Retinal pigment epithelial cell (primary cell): ENCODE measurements around the gene TMEM132C.

Experiments used
- DNase-seq: peaks from one replicate; pipeline ENCODE4 v3.0.0-alpha.2; 2010; ENCODE audit warnings: low read depth
- H3K4me3 ChIP-seq: 2 replicates; pipeline ENCODE4 v1.5.1; 2011; ENCODE audit warnings: mild to moderate bottlenecking, low read length, control low read depth, moderate library complexity
- CTCF ChIP-seq: conservative IDR thresholded peaks from 2 replicates; pipeline ENCODE4 v1.5.1; 2011; ENCODE audit warnings: low read depth, low read length, control low read depth, inconsistent platforms

The TMEM132C gene

GRCh38 chr12:128754275-128754674, 487.3 kb downstream of the TMEM132C start:
- no peak for DNase-seq
- TF ChIP-seq CTCF, result no peak
- no peak overlapping the region for H3K4me3 ChIP-seq

GRCh38 chr12:128755566-128755965, 488.6 kb downstream of the TMEM132C start:
- TF ChIP-seq CTCF, result no peak
- no peak overlapping the region for H3K4me3 ChIP-seq
- no peak for DNase-seq
